ENCODE data around the gene SLC6A3.

SLC6A3 gene

GRCh38 chr5:1446602-1447343, 1.5 kb upstream of the SLC6A3 start:
- no peak overlapping the region for H3K27ac ChIP-seq (replicated peaks)
- H3K4me3 ChIP-seq (replicated peaks; ENCODE audit: insufficient read depth, low read length): no peak overlapping the region
- DNase-seq (ENCODE audit: low read depth in 1 of 2, low spot score in 1 of 2): no peak
- TF ChIP-seq CTCF (IDR thresholded peaks at IDR 0.05; ENCODE audit: insufficient read depth, low read length): no peak
- no peak for TF ChIP-seq POLR2AphosphoS5 (IDR thresholded peaks at IDR 0.05; ENCODE audit: low read depth)
- TF ChIP-seq SPI1 (IDR thresholded peaks at IDR 0.05; ENCODE audit: borderline replicate concordance, low read depth): no peak
- no peak for TF ChIP-seq GABPA (IDR thresholded peaks at IDR 0.05; ENCODE audit: low read depth)
- no peak for TF ChIP-seq REST (IDR thresholded peaks at IDR 0.05; ENCODE audit: insufficient replicate concordance, low read depth)
- peaks cover 14% of the 10 kb centered on the region for H3K27me3 ChIP-seq (ENCODE audit: insufficient read depth, poor library complexity, severe bottlenecking)

- no peak for DNase-seq (ENCODE audit: low read depth in 1 of 2, low spot score in 1 of 2)
- no peak overlapping the region for H3K27ac ChIP-seq (replicated peaks)
- no peak overlapping the region for H3K4me3 ChIP-seq (replicated peaks; ENCODE audit: insufficient read depth, low read length)
- peaks cover 14% of the 10 kb centered on the region for H3K27me3 ChIP-seq (ENCODE audit: insufficient read depth, poor library complexity, severe bottlenecking)
- TF ChIP-seq REST (IDR thresholded peaks at IDR 0.05; ENCODE audit: insufficient replicate concordance, low read depth) (no peak), POLR2AphosphoS5 (IDR thresholded peaks at IDR 0.05; ENCODE audit: low read depth) (no peak), CTCF (IDR thresholded peaks at IDR 0.05; ENCODE audit: insufficient read depth, low read length) (no peak), SPI1 (IDR thresholded peaks at IDR 0.05; ENCODE audit: borderline replicate concordance, low read depth) (no peak), GABPA (IDR thresholded peaks at IDR 0.05; ENCODE audit: low read depth) (no peak)
These were observed 705 bp upstream of the SLC6A3 start for GRCh38 chr5:1445689-1446601.

GRCh38 chr5:1444361-1445189, 665 bp downstream of the SLC6A3 start:
- Histone ChIP-seq H3K4me3 (replicated peaks; ENCODE audit: insufficient read depth, low read length) (no peak overlapping the region), H3K27me3 (ENCODE audit: insufficient read depth, poor library complexity, severe bottlenecking) (peaks cover 14% of the 10 kb centered on the region)
- no peak for TF ChIP-seq REST (IDR thresholded peaks at IDR 0.05; ENCODE audit: insufficient replicate concordance, low read depth)
- no peak for TF ChIP-seq GABPA (IDR thresholded peaks at IDR 0.05; ENCODE audit: low read depth)
- TF ChIP-seq CTCF (IDR thresholded peaks at IDR 0.05; ENCODE audit: insufficient read depth, low read length): no peak
- no peak for TF ChIP-seq SPI1 (IDR thresholded peaks at IDR 0.05; ENCODE audit: borderline replicate concordance, low read depth)
- no peak for TF ChIP-seq POLR2AphosphoS5 (IDR thresholded peaks at IDR 0.05; ENCODE audit: low read depth)

More at GRCh38 chr5:1444361-1445189, 665 bp downstream of the SLC6A3 start:
- no peak overlapping the region for H3K27ac ChIP-seq (replicated peaks)
- DNase-seq (ENCODE audit: low read depth in 1 of 2, low spot score in 1 of 2): no peak
